ENCODE data around the gene RSAD2. TPM values are rescaled to one million over a fixed set of nuclear protein-coding genes. Genes with fewer than 3 reads are reported as not detected.
"Not testable (repeated sequence)": the region's sequence is repeated elsewhere in the genome, so short reads cannot be mapped to it uniquely, and the experiment has no call there.

RSAD2 gene
- total RNA-seq, 1 donor from 2014 or later, result 0.20 TPM

GRCh38 chr2:6926071-6926732, 48.6 kb downstream of the RSAD2 start:
- no peak for DNase-seq (ENCODE audit: low read depth)

- DNase-seq (ENCODE audit: low read depth), result peak; percentile 36
These were observed 49.6 kb downstream of the RSAD2 start for GRCh38 chr2:6927186-6927585.

GRCh38 chr2:6927753-6928152, 50.2 kb downstream of the RSAD2 start:
- DNase-seq (ENCODE audit: low read depth), result no peak

GRCh38 chr2:6928452-6928851, 50.9 kb downstream of the RSAD2 start:
- DNase-seq (ENCODE audit: low read depth), result no peak

GRCh38 chr2:6929196-6929819, 51.7 kb downstream of the RSAD2 start:
- DNase-seq (ENCODE audit: low read depth), result no peak

GRCh38 chr2:6930923-6931647, 53.5 kb downstream of the RSAD2 start:
- no peak for DNase-seq (ENCODE audit: low read depth)

GRCh38 chr2:6931753-6932152, 54.2 kb downstream of the RSAD2 start:
- DNase-seq (ENCODE audit: low read depth), result no peak

- no peak for DNase-seq (ENCODE audit: low read depth)
These were observed 54.6 kb downstream of the RSAD2 start for GRCh38 chr2:6932206-6932605.

GRCh38 chr2:6932828-6933227, 55.3 kb downstream of the RSAD2 start:
- no peak for DNase-seq (ENCODE audit: low read depth)

GRCh38 chr2:6933911-6934310, 56.3 kb downstream of the RSAD2 start:
- DNase-seq (ENCODE audit: low read depth), result no peak

GRCh38 chr2:6934345-6934744, 56.8 kb downstream of the RSAD2 start:
- DNase-seq (ENCODE audit: low read depth), result no peak

GRCh38 chr2:6934758-6935651, 57.4 kb downstream of the RSAD2 start:
- DNase-seq (ENCODE audit: low read depth), result no peak

- DNase-seq (ENCODE audit: low read depth), result not testable (repeated sequence)
These were observed 58.1 kb downstream of the RSAD2 start for GRCh38 chr2:6935652-6936020.

- DNase-seq (ENCODE audit: low read depth), result no peak
These were observed 59.6 kb downstream of the RSAD2 start for GRCh38 chr2:6937157-6937556.

GRCh38 chr2:6937582-6937981, 60.0 kb downstream of the RSAD2 start:
- no peak for DNase-seq (ENCODE audit: low read depth)

- DNase-seq (ENCODE audit: low read depth), result no peak
These were observed 61.5 kb downstream of the RSAD2 start for GRCh38 chr2:6939071-6939470.

- no peak for DNase-seq (ENCODE audit: low read depth)
These were observed 63.2 kb downstream of the RSAD2 start for GRCh38 chr2:6940820-6941219.

GRCh38 chr2:6941299-6942046, 63.9 kb downstream of the RSAD2 start:
- DNase-seq (ENCODE audit: low read depth), result no peak

- DNase-seq (ENCODE audit: low read depth), result no peak
These were observed 65.3 kb downstream of the RSAD2 start for GRCh38 chr2:6942848-6943247.

GRCh38 chr2:6943523-6943922, 65.9 kb downstream of the RSAD2 start:
- DNase-seq (ENCODE audit: low read depth), result no peak

- DNase-seq (ENCODE audit: low read depth), result no peak
These were observed 66.4 kb downstream of the RSAD2 start for GRCh38 chr2:6943971-6944370.

Measured in renal cortical epithelial cell (primary cell).